Naive thymus-derived CD8-positive, alpha-beta T cell (primary cell): ENCODE data around the gene STYX. TPM values are rescaled to one million over a fixed set of nuclear protein-coding genes. Genes with fewer than 3 reads are reported as not detected.
"Not testable (repeated sequence)": the region's sequence is repeated elsewhere in the genome, so short reads cannot be mapped to it uniquely, and the experiment has no call there.

Source experiments
- ATAC-seq, 2 donors: fragments of 150-1000 bp; cut with Tn5 transposase in 1 of 2; sonication (Bioruptor Pico), chemical (Tn5 transposase) in 1 of 2; 1 replicate in 1 of 2; 2 replicates in 1 of 2; pipeline ENCODE4 v1.10.0; 2021; ENCODE audit warnings: mild to moderate bottlenecking in 2 of 2, moderate library complexity in 2 of 2
- POLR2A ChIA-PET: fragments of 350-600 bp; sonication (Branson Sonifier 250); formaldehyde crosslinking; loops from one replicate; lab custom pipeline; 2021; ENCODE audit warnings: antibody characterized with exemption; lab: Charles Lee
- DNase-seq, 10 donors: peaks; one replicate each; pipeline versions ENCODE4 v3.0.0 to v3.0.0-alpha.2; 2020 to 2022
- H3K27ac Mint-ChIP-seq, 10 donors: one replicate each; pipeline ENCODE4 v1.8.0; 2020 to 2022; ENCODE audit warnings: mild to moderate bottlenecking in 10 of 10, mixed read lengths in 10 of 10, moderate library complexity in 4 of 10, inconsistent platforms in 1 of 10
- H3K27me3 Mint-ChIP-seq, 5 donors: one replicate each; pipeline ENCODE4 v1.8.0; 2021 to 2022; ENCODE audit warnings: mixed read lengths in 5 of 5
- H3K36me3 Mint-ChIP-seq, 3 donors: one replicate each; pipeline ENCODE4 v1.8.0; 2020 to 2022; ENCODE audit warnings: mixed read lengths in 3 of 3, mild to moderate bottlenecking in 2 of 3, inconsistent platforms in 1 of 3
- H3K4me1 Mint-ChIP-seq, 4 donors: one replicate each; pipeline ENCODE4 v1.8.0; 2021 to 2022; ENCODE audit warnings: mixed read lengths in 4 of 4
- H3K4me3 Mint-ChIP-seq, 10 donors: one replicate each; pipeline ENCODE4 v1.8.0; 2020 to 2022; ENCODE audit warnings: mild to moderate bottlenecking in 10 of 10, mixed read lengths in 10 of 10, moderate library complexity in 6 of 10, inconsistent platforms in 1 of 10
- H3K9me3 Mint-ChIP-seq, 9 donors: one replicate each; pipeline ENCODE4 v1.8.0; 2020 to 2022; ENCODE audit warnings: mixed read lengths in 9 of 9, mild to moderate bottlenecking in 3 of 9, inconsistent platforms in 1 of 9, moderate library complexity in 1 of 9
- polyA plus RNA-seq, 3 donors: library from polyadenylated mRNA; unstranded; fragments of 300-500 nt; fragmentation: Illumina TruSeq; gene quantifications; one replicate each; pipeline ENCODE4 v1.2.3, GENCODE V29; 2021
- total RNA-seq, 8 experiments: library from RNA in 2 of 8; stranded (reverse) in 2 of 8; gene quantifications; one replicate each; pipeline ENCODE4 v1.2.3 and lab custom pipeline; 2021 to 2026

STYX gene
- total and polyA plus RNA-seq, 5 experiments from 2014 or later = 22.9 to 48.8 (median 30.5) TPM

DNA sequence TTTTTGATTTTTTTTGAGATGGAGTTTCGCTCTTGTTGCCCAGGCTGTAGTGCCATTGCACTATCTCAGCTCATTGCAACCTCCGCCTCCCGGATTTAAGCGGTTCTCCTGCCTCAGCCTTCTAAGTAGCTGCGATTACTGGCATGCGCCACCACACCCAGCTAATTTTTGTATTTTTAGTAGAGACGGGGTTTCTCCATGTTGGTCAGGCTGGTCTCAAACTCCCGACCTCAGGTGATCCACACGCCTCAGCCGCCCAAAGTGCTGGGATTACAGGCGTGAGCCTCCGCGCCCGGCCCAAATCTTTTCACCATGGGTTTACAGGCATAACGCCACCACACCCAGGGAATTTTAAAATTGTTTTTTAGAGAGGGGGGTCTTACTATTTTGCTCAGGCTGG lies 931 bp upstream of the STYX start:
- DNase-seq, H3K27me3 Mint-ChIP-seq, ATAC-seq, H3K9me3 Mint-ChIP-seq: not testable (repeated sequence)
- peaks cover 7 to 58% (median 13%) of the 10 kb centered on the region in 3 donors for H3K36me3 Mint-ChIP-seq
- peak overlapping the region; percentile 43 to 90 (median 81) for H3K27ac Mint-ChIP-seq
- H3K4me3 Mint-ChIP-seq = peak overlapping the region in 8 of 10 donors; percentile 17 to 72 (median 42)
- peaks cover 8 to 53% (median 22%) of the 10 kb centered on the region in 4 donors for H3K4me1 Mint-ChIP-seq
- POLR2A ChIA-PET = interaction anchor here (0.6 to 4.7 kb wide), 8 partner anchors 9 to 97 kb away, joined by 3 to 54 read pairs (median 4); partner anchors contain the start of gene ERO1A

- H3K4me3 Mint-ChIP-seq = peak overlapping the region; percentile 90 to 97 (median 93)
- H3K9me3 Mint-ChIP-seq = no peaks in the 10 kb centered on the region
- no peak for DNase-seq
- POLR2A ChIA-PET = interaction anchor here (0.6 to 4.7 kb wide), 9 partner anchors 9 to 424 kb away, joined by 3 to 54 read pairs (median 4); partner anchors contain the start of genes DDHD1 and ERO1A
- H3K27ac Mint-ChIP-seq = peak overlapping the region; percentile 86 to 97 (median 93)
- H3K4me1 Mint-ChIP-seq = peaks cover 12 to 53% (median 25%) of the 10 kb centered on the region in 4 donors
- H3K27me3 Mint-ChIP-seq = no peaks in the 10 kb centered on the region
- no peak for ATAC-seq
- peaks cover 7 to 58% (median 17%) of the 10 kb centered on the region in 3 donors for H3K36me3 Mint-ChIP-seq
These were observed 411 bp upstream of the STYX start for GRCh38 chr14:52729585-52729924.

DNA sequence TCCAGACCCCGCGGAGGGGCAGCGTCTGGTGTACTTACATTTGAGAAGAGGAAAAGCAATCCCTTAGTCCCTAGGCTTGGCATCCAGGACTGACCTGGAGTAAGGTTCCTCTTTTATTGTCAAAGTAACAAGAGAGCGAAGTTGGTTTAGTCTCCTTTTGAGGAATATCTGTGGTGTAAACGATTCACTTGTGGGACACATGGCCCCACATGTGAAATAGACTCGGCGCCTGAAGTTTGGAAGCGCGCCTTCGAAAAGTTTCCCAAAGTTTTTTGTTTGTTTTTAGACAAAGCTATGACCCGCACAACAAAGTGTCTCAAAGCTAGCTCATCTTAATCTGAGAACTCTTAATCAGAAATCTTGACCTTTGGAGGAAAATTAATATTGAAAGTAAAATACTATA lies 744 bp downstream of the STYX start:
- H3K27ac Mint-ChIP-seq = peak overlapping the region; percentile 86 to 97 (median 93)
- H3K4me3 Mint-ChIP-seq = peak overlapping the region; percentile 90 to 97 (median 93)
- POLR2A ChIA-PET = interaction anchor here (1.1 to 4.7 kb wide), 6 partner anchors 12 to 423 kb away, joined by 4 to 54 read pairs (median 5); partner anchors contain the start of genes DDHD1, ERO1A and PSMC6
- peaks cover 7 to 52% (median 22%) of the 10 kb centered on the region in 3 donors for H3K36me3 Mint-ChIP-seq
- ATAC-seq = no peak
- H3K4me1 Mint-ChIP-seq = peaks cover 13 to 54% (median 30%) of the 10 kb centered on the region in 4 donors
- no peaks in the 10 kb centered on the region for H3K9me3 Mint-ChIP-seq
- H3K27me3 Mint-ChIP-seq = no peaks in the 10 kb centered on the region
- no peak for DNase-seq

GRCh38 chr14:52733824-52734223 lies 3.9 kb downstream of the STYX start:
- peak overlapping the region in 8 of 10 donors; percentile 41 to 87 (median 74) for H3K27ac Mint-ChIP-seq
- no peaks in the 10 kb centered on the region for H3K27me3 Mint-ChIP-seq
- peak overlapping the region in 2 of 10 donors; percentile 1 to 46 for H3K4me3 Mint-ChIP-seq
- peaks cover 30 to 78% (median 57%) of the 10 kb centered on the region in 4 donors for H3K4me1 Mint-ChIP-seq
- peaks cover 7 to 37% (median 29%) of the 10 kb centered on the region in 3 donors for H3K36me3 Mint-ChIP-seq
- H3K9me3 Mint-ChIP-seq = no peaks in the 10 kb centered on the region
- DNase-seq (no peak), ATAC-seq (no peak)
- POLR2A ChIA-PET = no interaction called here

- DNase-seq = no peak
These were observed 6.0 kb downstream of the STYX start for GRCh38 chr14:52735921-52736489.

GRCh38 chr14:52738409-52738808 lies 8.4 kb downstream of the STYX start:
- peak in 1 of 10 donors; percentile 15 for DNase-seq
- Mint-ChIP-seq H3K27me3 (no peaks in the 10 kb centered on the region), H3K36me3 (peaks cover under 1 to 27% (median 23%) of the 10 kb centered on the region in 3 donors), H3K4me3 (peak overlapping the region in 6 of 10 donors; percentile 5 to 55 (median 22)), H3K27ac (peak overlapping the region; percentile 4 to 99 (median 81)), H3K4me1 (peaks cover 40 to 88% (median 78%) of the 10 kb centered on the region in 4 donors), H3K9me3 (no peaks in the 10 kb centered on the region)
- POLR2A ChIA-PET = interaction anchor here (0.6 to 1.2 kb wide), 2 partner anchors 9 to 36 kb away, joined by 3 read pairs; partner anchors contain the start of gene STYX
- no peak for ATAC-seq

More at GRCh38 chr14:52735921-52736489, 6.0 kb downstream of the STYX start:
- Mint-ChIP-seq H3K27ac (peak overlapping the region; percentile 45 to 99 (median 82)), H3K27me3 (no peaks in the 10 kb centered on the region), H3K9me3 (no peaks in the 10 kb centered on the region), H3K4me1 (peaks cover 32 to 87% (median 73%) of the 10 kb centered on the region in 4 donors), H3K4me3 (peak overlapping the region in 8 of 10 donors; percentile 8 to 72 (median 49)), H3K36me3 (peaks cover 7 to 41% (median 29%) of the 10 kb centered on the region in 3 donors)
- POLR2A ChIA-PET = interaction anchor here (0.5 to 1.7 kb wide), 5 partner anchors 10 to 56 kb away, joined by 3 to 6 read pairs (median 5); partner anchors contain the start of gene ERO1A
- ATAC-seq = peak in 1 of 2 donors; percentile 29

DNA sequence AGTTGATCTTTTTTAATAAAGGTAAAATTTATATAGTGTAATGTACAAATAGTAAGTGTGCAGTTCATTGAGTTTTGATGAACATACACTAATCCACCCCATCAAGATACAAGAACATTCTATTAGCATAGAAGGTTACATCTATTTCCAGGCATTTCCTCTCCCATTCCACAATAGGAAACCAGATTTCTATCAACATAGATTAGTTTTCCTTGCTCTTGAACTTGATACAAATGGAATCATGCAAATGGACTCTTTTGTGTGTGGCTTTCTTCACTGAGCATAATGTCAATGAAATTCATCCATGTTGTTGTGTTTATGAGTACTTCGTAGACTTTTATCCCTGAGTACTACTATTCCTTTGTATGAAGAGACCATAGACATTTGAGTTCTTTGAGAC lies 10.8 kb downstream of the STYX start:
- Mint-ChIP-seq H3K36me3 (peaks cover 0 to 16% (median 9%) of the 10 kb centered on the region in 3 donors), H3K27ac (peak overlapping the region; percentile 49 to 99 (median 87)), H3K4me1 (peaks cover 31 to 86% (median 78%) of the 10 kb centered on the region in 4 donors), H3K4me3 (peak overlapping the region in 3 of 10 donors; percentile 19 to 84 (median 39)), H3K9me3 (no peaks in the 10 kb centered on the region), H3K27me3 (no peaks in the 10 kb centered on the region)
- ATAC-seq (no peak), DNase-seq (no peak)
- POLR2A ChIA-PET = interaction anchor here (1.3 to 3.9 kb wide), 4 partner anchors 10 to 189 kb away, joined by 4 to 54 read pairs (median 8); partner anchors contain the start of genes GPR137C, PSMC6, STYX and TXNDC16

DNA sequence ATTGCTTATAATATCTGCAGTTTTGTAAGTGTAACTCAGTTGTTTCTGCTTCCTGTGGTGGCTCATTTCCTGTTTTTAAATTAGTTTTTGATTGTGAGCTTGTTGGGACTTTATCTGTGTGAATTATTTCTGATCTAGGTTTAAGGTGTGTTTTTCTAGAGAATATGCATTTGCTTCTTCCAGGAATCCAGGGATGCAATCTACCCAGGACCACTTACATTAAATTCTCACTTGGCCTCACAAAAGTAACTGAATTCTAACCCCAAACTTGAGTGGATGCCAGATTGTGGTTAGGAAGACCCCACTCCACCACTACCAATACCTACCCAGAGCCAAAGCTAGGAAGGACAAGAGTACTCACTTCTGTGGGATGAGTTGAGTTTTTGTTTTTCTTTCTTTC lies 11.9 kb downstream of the STYX start:
- POLR2A ChIA-PET = interaction anchor here (0.7 to 3.9 kb wide), 16 partner anchors 11 to 410 kb away, joined by 3 to 54 read pairs (median 4); partner anchors contain the start of genes ERO1A, GPR137C, PSMC6 and STYX
- Mint-ChIP-seq H3K27ac (peak overlapping the region; percentile 93 to 99 (median 96)), H3K27me3 (no peaks in the 10 kb centered on the region), H3K9me3 (no peaks in the 10 kb centered on the region), H3K4me1 (peaks cover 22 to 82% (median 68%) of the 10 kb centered on the region in 4 donors), H3K36me3 (peaks cover under 1 to 23% (median 16%) of the 10 kb centered on the region in 3 donors), H3K4me3 (peak overlapping the region; percentile 54 to 86 (median 80))
- ATAC-seq (peak; percentile 60 to 69), DNase-seq (peak in 2 of 10 donors; percentile 38 to 50)

DNA sequence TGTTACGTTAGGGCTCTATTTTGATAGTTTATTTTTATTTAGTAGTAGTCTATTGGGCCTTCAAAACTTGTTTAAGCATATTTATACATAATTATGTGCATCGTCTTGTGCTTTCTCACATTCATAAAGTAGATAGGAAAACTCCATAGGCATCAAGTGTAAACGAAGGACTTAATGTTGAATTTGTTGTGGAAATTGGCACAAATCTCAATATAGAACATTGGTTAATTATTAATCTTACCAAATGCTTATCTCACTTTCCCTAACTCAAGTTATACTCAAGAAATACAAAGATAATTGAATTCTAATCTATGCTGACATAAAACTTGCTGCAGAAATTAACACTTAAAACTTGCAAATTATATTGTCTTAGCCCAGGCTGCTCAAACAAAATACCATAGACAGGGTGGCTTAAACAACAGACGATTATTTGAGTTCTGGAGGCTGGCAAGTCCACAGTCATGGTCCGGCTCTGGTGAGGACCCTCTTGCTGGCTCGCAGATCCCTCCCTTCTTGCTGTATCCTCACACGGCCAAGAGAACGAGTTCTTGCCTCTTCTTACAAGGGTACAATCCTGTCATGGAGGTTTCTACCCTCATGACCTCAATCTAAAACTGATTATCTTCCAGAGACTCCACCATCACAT lies 18.8 kb downstream of the STYX start:
- POLR2A ChIA-PET = no interaction called here
- Mint-ChIP-seq H3K27ac (peak overlapping the region in 3 of 10 donors; percentile 6 to 68 (median 37)), H3K4me1 (peaks cover 3 to 26% (median 17%) of the 10 kb centered on the region in 4 donors)

GRCh38 chr14:52755607-52756316 lies 25.8 kb downstream of the STYX start:
- Mint-ChIP-seq H3K9me3 (no peaks in the 10 kb centered on the region), H3K4me3 (no peak overlapping the region), H3K36me3 (peaks cover 0 to 45% (median 6%) of the 10 kb centered on the region in 3 donors), H3K27me3 (no peaks in the 10 kb centered on the region), H3K4me1 (peaks cover 0 to 1% (median 0%) of the 10 kb centered on the region in 4 donors), H3K27ac (no peak overlapping the region)
- no peak for ATAC-seq
- DNase-seq = no peak
- POLR2A ChIA-PET = interaction anchor here (1.1 kb wide), 1 partner anchor 36 kb away, joined by 5 read pairs; no protein-coding TSS in a partner anchor

More for the DNA sequence above, 18.8 kb downstream of the STYX start:
- Mint-ChIP-seq H3K9me3 (no peaks in the 10 kb centered on the region), H3K4me3 (no peak overlapping the region), H3K27me3 (no peaks in the 10 kb centered on the region), H3K36me3 (peaks cover 5 to 68% (median 23%) of the 10 kb centered on the region in 3 donors)
- no peak for DNase-seq
- ATAC-seq = no peak

DNA sequence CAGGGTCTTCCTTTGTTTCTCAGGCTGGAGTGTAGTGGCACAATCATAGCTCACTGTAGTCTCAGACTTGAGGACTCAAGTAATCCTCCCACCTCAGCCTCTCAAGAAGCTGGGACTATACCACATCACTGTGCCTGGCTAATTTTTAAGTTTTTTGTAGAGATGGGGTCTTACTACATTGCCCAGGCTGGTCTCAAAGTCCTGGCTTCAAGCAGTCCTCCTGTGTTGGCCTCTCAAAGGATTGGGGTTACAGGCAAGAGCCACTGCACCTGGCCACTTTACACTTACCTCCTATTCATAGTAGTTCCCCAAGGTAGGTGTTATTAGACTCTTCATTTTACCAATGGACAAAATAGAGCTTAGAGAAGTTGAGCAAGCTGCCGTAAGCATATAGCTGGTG lies 29.2 kb downstream of the STYX start:
- Mint-ChIP-seq H3K36me3 (peaks cover 0 to 48% (median 15%) of the 10 kb centered on the region in 3 donors), H3K4me1 (peaks cover 2 to 15% (median 9%) of the 10 kb centered on the region in 4 donors), H3K27me3 (no peaks in the 10 kb centered on the region), H3K4me3 (no peak overlapping the region), H3K9me3 (no peaks in the 10 kb centered on the region), H3K27ac (peak overlapping the region in 3 of 10 donors; percentile 19 to 70 (median 37))
- ATAC-seq (no peak), DNase-seq (no peak)
- POLR2A ChIA-PET = interaction anchor here (1.8 kb wide), 1 partner anchor 17 kb away, joined by 9 read pairs; no protein-coding TSS in a partner anchor
